NCI-H2196 (cell line): Measurements from ENCODE around the gene CELSR3.

Experiments
- DNase-seq: peaks from one replicate; lab custom pipeline; 2025; ENCODE audit not compliant: unreplicated experiment; lab: John Stamatoyannopoulos, UW

CELSR3 gene

GRCh38 chr3:48688032-48688736 lies 25.5 kb upstream of the CELSR3 start:
- no peak for DNase-seq

GRCh38 chr3:48687220-48687678 lies 24.6 kb upstream of the CELSR3 start:
- no peak for DNase-seq

- no peak for DNase-seq
Observed at GRCh38 chr3:48686538-48687219, 24.0 kb upstream of the CELSR3 start.

GRCh38 chr3:48685603-48686511 lies 23.2 kb upstream of the CELSR3 start, which contains the start of gene NCKIPSD:
Gene NCKIPSD (minus strand): TSS chr3:48685915. CDS start chr3:48685807, 108 bp downstream.
- peak; percentile 77 for DNase-seq

- DNase-seq = no peak
Observed at GRCh38 chr3:48685293-48685602, 22.6 kb upstream of the CELSR3 start.

- no peak for DNase-seq
Observed at GRCh38 chr3:48684480-48685143, 21.9 kb upstream of the CELSR3 start.

GRCh38 chr3:48684054-48684349 lies 21.3 kb upstream of the CELSR3 start:
- DNase-seq = no peak

- no peak for DNase-seq
Observed at GRCh38 chr3:48682786-48683185, 20.1 kb upstream of the CELSR3 start.

- DNase-seq = no peak
Observed at GRCh38 chr3:48681974-48682610, 19.4 kb upstream of the CELSR3 start.

- DNase-seq = no peak
Observed at GRCh38 chr3:48681541-48681880, 18.8 kb upstream of the CELSR3 start.

GRCh38 chr3:48680811-48681540 lies 18.3 kb upstream of the CELSR3 start:
- DNase-seq = no peak

GRCh38 chr3:48679411-48680391 lies 17.0 kb upstream of the CELSR3 start:
- DNase-seq = no peak

- DNase-seq = no peak
Observed at GRCh38 chr3:48678566-48679380, 16.1 kb upstream of the CELSR3 start.

- no peak for DNase-seq
Observed at GRCh38 chr3:48678056-48678455, 15.4 kb upstream of the CELSR3 start.

- no peak for DNase-seq
Observed at GRCh38 chr3:48674505-48674904, 11.8 kb upstream of the CELSR3 start.

- DNase-seq = no peak
Observed at GRCh38 chr3:48672522-48672921, 9.8 kb upstream of the CELSR3 start.

- no peak for DNase-seq
Observed at GRCh38 chr3:48664929-48665328, 2.2 kb upstream of the CELSR3 start.

GRCh38 chr3:48664313-48664644 lies 1.6 kb upstream of the CELSR3 start:
- DNase-seq = no peak
